Liver (tissue), 9 donors: ENCODE results near the gene GGNBP2. TPM values are rescaled to one million over a fixed set of nuclear protein-coding genes. Genes with fewer than 3 reads are reported as not detected.

Experiments
- DNase-seq: peaks from one replicate; pipeline ENCODE4 v3.0.0-alpha.2; 2017; ENCODE audit warnings: low spot score
- H3K27ac ChIP-seq, 2 donors: one replicate each; pipeline ENCODE4 v1.7.0; 2013; ENCODE audit warnings: inconsistent platforms in 2 of 2, low read length in 2 of 2, control low read depth in 1 of 2, low read depth in 1 of 2, mild to moderate bottlenecking in 1 of 2
- H3K27me3 ChIP-seq, 4 donors: one replicate each; pipeline versions ENCODE4 v1.6.1 to v1.7.0; 2013; ENCODE audit warnings: low read length in 3 of 4, inconsistent platforms in 1 of 4, mild to moderate bottlenecking in 1 of 4, moderate library complexity in 1 of 4; ENCODE audit not compliant: control insufficient read depth in 4 of 4, insufficient read depth in 4 of 4
- H3K36me3 ChIP-seq, 4 donors: one replicate each; pipeline versions ENCODE4 v1.6.1 to v1.7.0; 2013; ENCODE audit warnings: low read length in 3 of 4, mild to moderate bottlenecking in 3 of 4, low read depth in 1 of 4, moderate library complexity in 1 of 4; ENCODE audit not compliant: control insufficient read depth in 4 of 4, insufficient read depth in 3 of 4
- H3K4me1 ChIP-seq, 4 donors: one replicate each; pipeline versions ENCODE4 v1.6.1 to v1.7.0; 2013; ENCODE audit warnings: low read length in 3 of 4, mild to moderate bottlenecking in 3 of 4, moderate library complexity in 1 of 4; ENCODE audit not compliant: control insufficient read depth in 4 of 4, insufficient read depth in 4 of 4
- H3K4me3 ChIP-seq, 3 donors: one replicate each; pipeline versions ENCODE4 v1.6.1 to v1.7.0; 2013; ENCODE audit warnings: low read length in 3 of 3, control low read depth in 1 of 3, low read depth in 1 of 3, mild to moderate bottlenecking in 1 of 3
- H3K9ac ChIP-seq, 2 donors: one replicate each; pipeline ENCODE4 v1.7.0; 2013; ENCODE audit warnings: low read length in 2 of 2, mild to moderate bottlenecking in 2 of 2, moderate library complexity in 2 of 2, control low read depth in 1 of 2, low read depth in 1 of 2
- H3K9me3 ChIP-seq, 4 donors: one replicate each; pipeline versions ENCODE4 v1.6.1 to v1.7.0; 2013; ENCODE audit warnings: low read length in 3 of 4; ENCODE audit not compliant: control insufficient read depth in 4 of 4
- CTCF ChIP-seq: fragments of 150-350 bp; IDR thresholded peaks from 2 replicates; pipeline ENCODE4 v1.5.1; 2017; ENCODE audit warnings: improper control_type of control experiment, low read depth, low read length; ENCODE audit not compliant: missing input control
- FOXA1 ChIP-seq: IDR thresholded peaks from 2 replicates; pipeline ENCODE4 v1.6.1; 2016; ENCODE audit warnings: antibody characterized with exemption
- GABPA ChIP-seq, 2 donors: IDR thresholded peaks in 1 of 2; conservative IDR thresholded peaks in 1 of 2; 2 replicates each; pipeline ENCODE4 v1.6.1; 2016; ENCODE audit warnings: antibody characterized with exemption in 2 of 2, mild to moderate bottlenecking in 1 of 2, moderate library complexity in 1 of 2
- HNF4A ChIP-seq, 2 donors: conservative IDR thresholded peaks; 2 replicates each; pipeline ENCODE4 v1.6.1; 2016; ENCODE audit warnings: antibody characterized with exemption in 2 of 2, mild to moderate bottlenecking in 2 of 2
- HNF4G ChIP-seq: IDR thresholded peaks from 2 replicates; pipeline ENCODE4 v1.6.1; 2016; ENCODE audit warnings: antibody characterized with exemption
- JUND ChIP-seq, 2 donors: IDR thresholded peaks; 2 replicates each; pipeline ENCODE4 v1.6.1; 2016; ENCODE audit warnings: antibody characterized with exemption in 2 of 2
- MAX ChIP-seq: IDR thresholded peaks from 2 replicates; pipeline ENCODE4 v1.6.1; 2016; ENCODE audit warnings: antibody characterized with exemption
- NR2F2 ChIP-seq: IDR thresholded peaks from 2 replicates; pipeline ENCODE4 v1.6.1; 2016; ENCODE audit warnings: antibody characterized with exemption
- RAD21 ChIP-seq, 2 donors: IDR thresholded peaks; 2 replicates each; pipeline ENCODE4 v1.6.1; 2016; ENCODE audit warnings: antibody characterized with exemption in 2 of 2, mild to moderate bottlenecking in 2 of 2
- REST ChIP-seq: IDR thresholded peaks from 2 replicates; pipeline ENCODE4 v1.6.1; 2016; ENCODE audit warnings: antibody characterized with exemption, mild to moderate bottlenecking
- SP1 ChIP-seq: IDR thresholded peaks from 2 replicates; pipeline ENCODE4 v1.6.1; 2018; ENCODE audit warnings: antibody characterized with exemption, mild to moderate bottlenecking
- TAF1 ChIP-seq: conservative IDR thresholded peaks from 2 replicates; pipeline ENCODE4 v1.6.1; 2016; ENCODE audit warnings: antibody characterized with exemption, mild to moderate bottlenecking
- YY1 ChIP-seq: IDR thresholded peaks from 2 replicates; pipeline ENCODE4 v1.6.1; 2016; ENCODE audit warnings: antibody characterized with exemption, mild to moderate bottlenecking
- WGBS: extraction: QIAGEN DNeasy Blood & Tissue Kit; methylation state at CpG from one replicate; pipeline ENCODE4 v1.1.7; 2013; 5-methylcytosine and 5-hydroxymethylcytosine counted together
- polyA plus RNA-seq, 2 donors: library from polyadenylated mRNA; stranded (reverse) in 1 of 2; unstranded in 1 of 2; fragments of 200-250 nt in 1 of 2; fragments of >200 nt in 1 of 2; fragmentation: Nextera tagmentation in 1 of 2; extraction: Ambion mirVana in 1 of 2; gene quantifications; one replicate each; pipeline versions ENCODE4 v1.2.1 to v1.2.3, GENCODE V29; 2013 to 2015
- total RNA-seq, 2 donors: library from RNA; depleted of rRNA; stranded (reverse); fragments of >200 nt; gene quantifications; one replicate each; pipeline ENCODE4 v1.2.3, GENCODE V29; 2014
- TF ChIP-seq, protein P1 (sequence below): IDR thresholded peaks from 2 replicates; pipeline ENCODE4 v1.6.1; 2016; ENCODE audit warnings: antibody characterized with exemption
- donor health status: healthy.
- donor health status: healthy.
- donor health status: healthy.
- donor health status: healthy.
- donor health status: healthy.

GGNBP2 gene
- total and polyA plus RNA-seq, 4 donors, result 19.6 to 48.6 (median 34.3) TPM

DNA sequence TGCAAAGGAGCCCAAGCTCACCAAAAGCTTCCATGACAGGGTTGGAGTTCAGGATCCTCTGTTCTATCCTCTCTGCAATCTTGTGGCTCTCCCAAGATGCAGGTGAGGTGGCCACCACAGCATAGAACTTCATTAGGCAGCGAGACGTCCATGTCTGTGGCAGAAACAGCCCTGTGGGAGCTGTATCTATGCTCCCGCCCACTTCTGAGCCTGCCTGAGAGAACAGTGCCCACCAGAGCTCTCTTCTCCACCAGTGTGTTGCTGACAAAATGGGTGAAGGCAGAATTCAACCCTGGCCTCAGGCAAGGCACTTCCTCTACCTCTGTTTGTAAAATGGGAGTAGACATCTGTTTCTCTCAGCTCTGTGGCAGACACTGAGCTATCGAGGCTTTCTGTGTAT lies 28.9 kb upstream of the GGNBP2 start:
- no peaks in the 10 kb centered on the region for H3K4me1 ChIP-seq
- H3K4me3 ChIP-seq, result no peak overlapping the region
- H3K9ac ChIP-seq, result no peak overlapping the region
- H3K27me3 ChIP-seq, result no peaks in the 10 kb centered on the region
- TF ChIP-seq TAF1 (no peak), MAX (no peak), JUND (IDR thresholded peaks at IDR 0.05) (no peak), CTCF (no peak)
- TF ChIP-seq, protein P1, sequence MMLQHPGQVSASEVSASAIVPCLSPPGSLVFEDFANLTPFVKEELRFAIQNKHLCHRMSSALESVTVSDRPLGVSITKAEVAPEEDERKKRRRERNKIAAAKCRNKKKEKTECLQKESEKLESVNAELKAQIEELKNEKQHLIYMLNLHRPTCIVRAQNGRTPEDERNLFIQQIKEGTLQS, result no peak
- H3K36me3 ChIP-seq, result peaks cover 0 to 25% (median 7%) of the 10 kb centered on the region in 4 donors
- H3K9me3 ChIP-seq, result no peaks in the 10 kb centered on the region
- DNase-seq, result no peak
- no peak overlapping the region for H3K27ac ChIP-seq
- WGBS, result 91% methylated on average over 4 of the region's 4 CpGs

DNA sequence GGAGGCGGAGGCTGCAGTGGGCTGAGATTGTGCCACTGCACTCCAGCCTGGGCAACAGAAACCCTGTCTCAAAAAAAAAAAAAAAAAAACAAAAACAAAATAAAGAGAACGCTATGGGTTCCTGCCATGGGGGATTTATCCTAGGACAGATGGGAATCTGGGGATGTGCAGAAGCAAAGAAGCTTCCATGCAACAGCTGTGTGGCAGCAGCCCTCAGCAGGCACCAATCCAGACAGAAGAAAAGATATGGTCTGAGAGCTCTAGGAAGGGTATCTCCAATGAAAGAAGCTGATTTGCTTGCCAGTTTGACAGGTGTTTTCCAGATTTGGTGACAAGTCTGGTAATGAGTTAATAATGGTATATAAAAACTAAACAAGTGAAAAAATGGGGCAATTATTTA lies 21.6 kb upstream of the GGNBP2 start:
- 99% methylated on average over 2 of the region's 2 CpGs for WGBS
- Histone ChIP-seq H3K27ac (no peak overlapping the region), H3K36me3 (peaks cover 17 to 43% (median 34%) of the 10 kb centered on the region in 4 donors), H3K27me3 (no peaks in the 10 kb centered on the region), H3K4me1 (no peaks in the 10 kb centered on the region), H3K4me3 (no peak overlapping the region), H3K9me3 (no peaks in the 10 kb centered on the region), H3K9ac (no peak overlapping the region)
- DNase-seq, result no peak
- no peak for TF ChIP-seq CTCF
- TF ChIP-seq FOXA1, result no peak
- TF ChIP-seq NR2F2, result no peak
- no peak for TF ChIP-seq HNF4G
- no peak for TF ChIP-seq REST
- no peak for TF ChIP-seq RAD21 (IDR thresholded peaks at IDR 0.05)
- no peak for TF ChIP-seq HNF4A (conservative IDR thresholded peaks at IDR 0.05)
- TF ChIP-seq, protein P1, result no peak
- no peak for TF ChIP-seq SP1
- no peak for TF ChIP-seq YY1
- no peak for TF ChIP-seq GABPA (IDR thresholded peaks at IDR 0.05 in 1 of 2, conservative IDR thresholded peaks at IDR 0.05 in 1 of 2)
- TF ChIP-seq MAX, result no peak
